GM18520 (cell line): ENCODE results near the gene CEACAM16.
"Not testable (repeated sequence)": the region's sequence is repeated elsewhere in the genome, so short reads cannot be mapped to it uniquely, and the experiment has no call there.

Experiments used
- ATAC-seq: cut with Tn5 transposase; IDR thresholded peaks from one replicate; pipeline ENCODE4 v1.9.1; 2021; ENCODE audit not compliant: unreplicated experiment

The CEACAM16 gene, protein sequence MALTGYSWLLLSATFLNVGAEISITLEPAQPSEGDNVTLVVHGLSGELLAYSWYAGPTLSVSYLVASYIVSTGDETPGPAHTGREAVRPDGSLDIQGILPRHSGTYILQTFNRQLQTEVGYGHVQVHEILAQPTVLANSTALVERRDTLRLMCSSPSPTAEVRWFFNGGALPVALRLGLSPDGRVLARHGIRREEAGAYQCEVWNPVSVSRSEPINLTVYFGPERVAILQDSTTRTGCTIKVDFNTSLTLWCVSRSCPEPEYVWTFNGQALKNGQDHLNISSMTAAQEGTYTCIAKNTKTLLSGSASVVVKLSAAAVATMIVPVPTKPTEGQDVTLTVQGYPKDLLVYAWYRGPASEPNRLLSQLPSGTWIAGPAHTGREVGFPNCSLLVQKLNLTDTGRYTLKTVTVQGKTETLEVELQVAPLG

DNA sequence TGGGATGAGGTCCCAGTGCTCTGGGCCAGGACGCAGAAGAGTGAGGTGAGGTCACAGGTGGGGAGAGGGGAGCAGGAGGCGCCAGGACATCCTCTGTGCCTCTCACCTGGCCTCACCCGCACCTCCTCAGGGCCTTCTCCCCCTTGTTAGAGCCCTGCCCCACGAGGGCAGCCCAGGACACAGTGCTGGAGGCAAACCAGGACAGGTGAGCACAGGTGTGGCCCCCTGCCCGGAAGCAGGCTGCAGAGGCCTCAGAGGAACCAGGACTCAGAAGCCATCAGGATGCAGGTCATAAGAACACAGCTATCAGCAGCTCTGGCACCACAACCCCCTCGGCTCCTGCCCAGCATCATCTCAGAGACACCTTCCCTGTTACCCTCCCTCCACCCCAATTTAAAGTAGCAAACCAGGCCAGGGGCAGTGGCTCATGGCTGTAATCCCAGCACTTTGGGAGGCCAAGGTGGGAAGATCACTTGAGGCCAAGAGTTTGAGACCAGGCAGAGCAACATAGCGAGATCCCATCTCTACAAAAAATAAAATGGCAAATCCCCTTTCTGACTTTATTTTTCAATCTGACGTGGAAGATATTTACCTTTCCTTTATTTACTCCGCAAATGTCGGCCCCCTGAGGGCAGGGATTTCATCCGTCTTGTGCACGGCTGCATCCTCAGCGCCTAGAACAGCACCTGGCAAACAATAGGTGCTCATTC, at the start of gene CEACAM16:
CEACAM16 (plus strand) TSS at position 660 of the 710 bp plus-strand sequence. CDS start 2,306 bp downstream, outside the sequence.
- ATAC-seq = no peak

DNA sequence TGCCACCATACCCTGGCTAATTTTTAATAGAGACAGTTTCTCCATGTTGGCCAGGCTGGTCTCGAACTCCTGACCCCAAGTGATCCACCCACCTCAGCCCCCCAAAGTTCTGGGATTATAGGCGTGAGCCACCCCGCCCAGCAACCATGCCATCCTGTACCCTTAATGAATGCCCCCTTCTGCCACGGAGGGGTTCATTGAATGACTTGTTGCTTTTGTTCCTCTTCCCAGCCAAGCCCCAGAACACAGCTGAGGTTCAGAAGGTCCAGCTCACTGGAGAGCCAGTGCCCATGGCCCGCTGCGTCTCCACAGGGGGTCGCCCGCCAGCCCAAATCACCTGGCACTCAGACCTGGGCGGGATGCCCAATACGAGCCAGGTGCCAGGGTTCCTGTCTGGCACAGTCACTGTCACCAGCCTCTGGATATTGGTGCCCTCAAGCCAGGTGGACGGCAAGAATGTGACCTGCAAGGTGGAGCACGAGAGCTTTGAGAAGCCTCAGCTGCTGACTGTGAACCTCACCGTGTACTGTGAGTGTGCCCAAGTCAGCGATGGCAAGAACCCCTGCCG, 49.3 kb upstream of the CEACAM16 start:
- no peak for ATAC-seq

DNA sequence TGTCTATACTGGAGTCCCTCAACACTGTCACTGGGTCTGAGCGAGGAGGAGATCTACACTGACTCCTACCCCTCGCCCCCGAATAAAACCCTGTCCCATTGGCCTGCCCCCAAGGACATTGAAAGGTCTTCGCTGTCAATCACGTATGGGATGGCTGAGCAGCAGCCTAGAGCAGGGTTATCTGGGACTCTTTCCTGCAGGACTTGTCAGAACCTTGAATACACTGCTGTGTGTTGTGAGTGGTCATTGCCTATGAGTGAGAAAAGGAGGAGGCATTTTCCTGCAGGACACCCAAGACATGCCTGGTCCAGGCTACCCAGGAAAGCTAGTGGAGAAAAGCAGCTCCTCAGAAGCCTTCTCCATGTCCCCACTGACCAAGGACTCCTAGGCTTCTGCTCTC, 45.6 kb upstream of the CEACAM16 start:
- ATAC-seq = no peak

DNA sequence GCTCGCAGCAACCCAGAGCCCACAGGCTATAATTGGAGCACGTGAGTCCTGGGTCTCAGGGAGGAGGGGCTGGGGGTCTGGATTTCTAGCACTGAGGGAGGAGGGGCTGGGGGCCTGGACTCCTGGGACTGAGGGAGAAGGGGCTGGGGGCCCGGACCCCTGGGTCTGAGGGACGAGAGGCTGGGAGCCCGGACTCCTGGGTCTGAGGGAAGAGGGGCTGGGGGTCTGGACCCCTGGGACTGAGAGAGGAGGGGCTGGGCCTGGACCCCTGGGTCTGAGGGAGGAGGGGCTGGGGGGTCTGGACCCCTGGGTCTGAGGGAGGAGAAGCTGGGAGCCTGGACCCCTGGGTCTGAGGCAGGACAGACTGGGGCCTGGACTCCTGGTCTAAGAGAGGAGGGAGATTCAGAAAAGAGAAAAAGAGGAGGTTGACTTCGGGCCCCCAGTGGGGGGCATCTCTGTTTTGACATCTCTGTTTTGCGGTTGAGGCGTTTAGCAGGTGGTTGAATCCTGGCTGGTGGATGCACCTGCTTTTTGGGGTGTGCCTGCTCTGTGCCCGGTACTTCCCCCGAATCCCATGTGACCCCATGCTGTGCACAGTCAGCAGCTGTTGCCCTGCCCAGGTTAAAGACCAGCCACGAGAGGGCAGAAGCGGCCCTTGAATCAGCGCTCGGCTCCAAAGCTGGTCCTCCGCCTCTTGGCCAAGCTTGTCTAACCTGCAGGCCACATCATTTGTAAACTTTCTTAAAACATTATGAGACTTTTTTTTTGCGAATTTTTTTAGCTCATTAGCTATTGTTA, 44.8 kb upstream of the CEACAM16 start:
- peak; percentile 84 for ATAC-seq

DNA sequence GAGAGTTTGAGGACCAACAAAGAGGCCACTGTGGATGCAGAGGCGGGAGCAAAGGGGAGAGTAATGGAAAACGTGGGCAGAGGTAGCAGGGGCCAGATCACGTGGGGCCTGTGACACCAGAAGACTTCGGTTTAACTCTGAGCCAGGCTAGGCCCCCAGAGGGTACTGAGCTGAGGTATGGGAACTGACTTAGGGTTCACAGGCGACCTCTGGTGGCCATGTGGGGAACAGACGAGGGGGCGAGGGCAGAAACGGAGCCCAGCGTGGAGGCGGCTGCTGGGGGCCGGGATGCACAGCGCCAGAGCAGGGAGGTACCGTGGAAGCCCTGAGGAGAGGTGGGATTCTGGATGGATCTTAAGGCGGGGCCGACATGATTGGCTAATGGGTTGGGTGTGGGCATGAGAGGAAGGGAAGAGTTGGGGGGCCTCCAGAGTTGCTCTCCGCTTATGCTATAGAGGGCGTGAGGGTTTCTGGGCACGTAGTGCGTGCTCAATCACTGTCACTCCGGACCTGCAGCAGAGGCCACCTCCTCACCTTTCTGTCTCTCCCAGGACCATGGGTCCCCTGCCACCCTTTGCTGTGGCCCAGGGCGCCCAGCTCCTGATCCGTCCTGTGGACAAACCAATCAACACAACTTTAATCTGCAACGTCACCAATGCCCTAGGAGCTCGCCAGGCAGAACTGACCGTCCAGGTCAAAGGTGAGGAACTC, 41.6 kb upstream of the CEACAM16 start:
- no peak for ATAC-seq

DNA sequence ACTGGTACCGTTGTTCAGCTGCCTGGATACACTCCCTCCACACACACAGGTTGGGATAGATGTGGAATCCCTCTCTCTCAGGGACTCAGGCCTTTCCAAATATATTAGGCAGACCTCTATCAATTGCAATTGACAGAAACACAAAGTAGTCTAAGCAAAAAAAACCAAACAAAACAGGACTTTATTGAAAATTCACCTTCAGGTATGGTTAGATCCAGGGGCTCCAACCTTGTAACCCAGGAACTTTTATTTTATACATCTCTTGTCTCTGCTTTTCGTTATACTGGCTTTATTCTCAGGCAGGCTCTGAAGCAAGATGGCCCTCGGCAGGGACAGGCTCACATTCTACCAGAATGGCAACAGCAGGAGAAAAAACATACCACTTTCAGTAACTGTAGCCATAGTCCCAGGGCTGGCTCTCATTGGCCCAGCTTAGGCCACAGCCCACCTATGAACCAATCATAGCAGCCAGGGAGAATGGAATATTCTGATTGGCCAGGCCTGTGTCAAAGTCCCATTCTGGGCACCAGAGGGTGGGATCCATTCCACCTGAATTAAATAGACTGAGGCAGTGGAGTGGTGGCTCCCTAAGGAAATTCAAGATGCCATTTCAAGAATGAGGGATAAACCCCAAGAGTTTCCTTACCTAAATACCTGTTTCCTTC, 40.8 kb upstream of the CEACAM16 start:
- ATAC-seq = no peak

DNA sequence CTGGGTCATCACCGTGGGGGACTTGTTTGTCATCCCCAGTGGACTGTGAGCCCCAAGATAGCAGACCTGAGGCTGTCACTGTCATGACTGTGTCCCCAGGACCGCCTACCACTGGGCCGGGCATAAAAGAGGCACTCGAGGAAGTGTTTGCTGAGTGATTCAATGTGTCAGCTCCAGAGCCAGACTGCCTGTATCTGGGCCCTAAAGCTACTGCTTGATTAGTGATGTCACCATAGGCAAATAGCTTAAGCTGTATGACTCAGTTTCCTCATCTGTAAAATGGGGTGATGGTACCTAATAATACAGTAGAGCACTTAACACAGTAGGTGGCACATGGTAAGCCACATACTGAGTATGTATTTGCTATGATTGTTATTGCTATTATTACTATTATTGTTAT, 38.9 kb upstream of the CEACAM16 start:
- no peak for ATAC-seq

DNA sequence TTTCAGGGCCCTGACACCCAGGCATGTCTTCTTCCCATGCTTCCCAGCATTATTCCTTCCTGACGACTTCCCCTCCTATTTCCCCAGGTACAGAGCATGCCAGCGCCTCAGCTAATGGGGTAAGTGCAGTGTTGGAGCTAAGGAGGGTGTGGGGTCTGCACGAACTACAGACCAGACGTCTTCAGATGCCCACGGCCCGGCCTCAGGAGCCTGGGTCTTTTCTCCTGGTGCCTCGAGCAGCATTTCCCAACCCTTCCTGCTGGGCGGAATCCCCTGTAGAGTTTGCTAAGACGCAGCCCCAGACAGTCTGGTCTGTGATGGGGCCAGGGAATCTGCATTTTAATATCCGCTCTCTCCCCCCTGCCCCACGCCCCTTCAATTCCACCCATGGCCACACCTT, 37.7 kb upstream of the CEACAM16 start:
- ATAC-seq = no peak

DNA sequence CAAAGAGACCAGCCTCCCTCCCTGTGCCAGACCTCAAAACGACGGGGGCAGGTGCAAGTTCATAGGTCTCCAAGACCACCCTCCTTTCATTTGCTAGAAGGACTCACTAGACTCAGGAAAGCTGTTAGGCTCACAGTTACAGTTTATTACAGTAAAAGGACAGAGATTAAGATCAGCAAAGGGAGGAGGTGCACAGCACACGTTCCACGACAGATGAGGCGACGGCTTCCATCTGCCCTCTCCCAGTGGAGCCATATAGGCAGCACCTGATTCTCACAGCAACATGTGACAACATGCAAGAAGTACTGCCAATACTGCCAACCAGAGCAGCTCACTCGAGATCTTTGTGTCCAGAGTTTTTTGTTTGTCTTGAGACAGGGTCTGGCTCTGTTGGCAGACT, 37.0 kb upstream of the CEACAM16 start:
- no peak for ATAC-seq

DNA sequence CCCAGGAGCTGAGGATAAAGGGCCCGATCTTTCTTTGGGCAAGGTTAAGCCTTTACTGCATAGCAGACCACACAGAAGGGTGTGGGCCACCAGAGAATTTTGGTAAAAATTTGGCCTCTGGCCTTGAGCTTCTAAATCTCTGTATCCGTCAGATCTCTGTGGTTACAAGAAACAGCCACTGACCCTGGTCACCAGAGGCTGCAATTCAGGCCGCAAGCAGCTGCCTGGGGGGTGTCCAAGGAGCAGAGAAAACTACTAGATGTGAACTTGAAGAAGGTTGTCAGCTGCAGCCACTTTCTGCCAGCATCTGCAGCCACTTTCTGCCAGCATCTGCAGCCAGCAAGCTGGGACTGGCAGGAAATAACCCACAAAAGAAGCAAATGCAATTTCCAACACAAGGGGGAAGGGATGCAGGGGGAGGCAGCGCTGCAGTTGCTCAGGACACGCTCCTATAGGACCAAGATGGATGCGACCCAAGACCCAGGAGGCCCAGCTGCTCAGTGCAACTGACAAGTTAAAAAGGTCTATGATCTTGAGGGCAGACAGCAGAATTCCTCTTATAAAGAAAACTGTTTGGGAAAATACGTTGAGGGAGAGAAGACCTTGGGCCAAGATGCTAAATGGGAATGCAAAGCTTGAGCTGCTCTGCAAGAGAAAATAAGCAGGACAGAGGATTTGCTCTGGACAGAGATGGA, 36.1 kb upstream of the CEACAM16 start:
- no peak for ATAC-seq

DNA sequence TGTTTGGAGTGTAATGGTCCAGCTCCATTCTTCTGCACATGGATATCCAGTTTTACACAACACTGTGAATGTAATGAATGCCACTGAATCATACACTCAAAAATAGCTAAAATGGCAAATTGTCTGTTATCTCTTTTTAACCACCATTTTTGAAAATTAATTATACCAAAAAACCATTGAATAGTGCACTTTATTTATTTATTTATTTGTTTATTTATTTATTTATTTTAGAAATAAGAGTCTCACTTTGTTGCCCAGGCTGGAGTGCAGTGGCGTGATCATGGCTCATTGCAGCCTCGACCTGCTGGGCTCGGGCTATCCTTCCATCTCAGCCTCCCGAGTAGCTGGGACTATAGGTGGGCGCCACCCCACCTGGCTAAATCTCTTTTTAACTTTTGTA, 35.0 kb upstream of the CEACAM16 start:
- no peak for ATAC-seq

DNA sequence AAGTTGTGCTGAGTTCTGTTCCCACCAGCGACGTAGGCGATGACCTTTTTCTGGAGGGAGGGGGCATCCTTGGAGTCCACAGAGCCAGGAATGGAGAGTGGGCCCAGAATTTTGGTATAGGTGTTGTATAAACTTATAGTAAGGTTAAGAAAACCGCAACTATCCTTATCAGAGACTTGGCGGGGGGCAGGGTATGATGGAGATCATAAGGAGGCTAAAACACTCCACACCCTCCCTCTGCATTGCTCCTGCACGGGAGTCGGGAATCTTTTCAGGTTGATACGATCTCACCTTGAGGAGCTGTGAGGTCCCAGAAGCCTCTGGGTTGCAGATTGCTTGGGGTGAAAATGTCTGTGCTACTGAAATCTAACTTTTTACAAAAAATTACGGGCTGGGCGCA, 34.0 kb upstream of the CEACAM16 start:
- no peak for ATAC-seq

DNA sequence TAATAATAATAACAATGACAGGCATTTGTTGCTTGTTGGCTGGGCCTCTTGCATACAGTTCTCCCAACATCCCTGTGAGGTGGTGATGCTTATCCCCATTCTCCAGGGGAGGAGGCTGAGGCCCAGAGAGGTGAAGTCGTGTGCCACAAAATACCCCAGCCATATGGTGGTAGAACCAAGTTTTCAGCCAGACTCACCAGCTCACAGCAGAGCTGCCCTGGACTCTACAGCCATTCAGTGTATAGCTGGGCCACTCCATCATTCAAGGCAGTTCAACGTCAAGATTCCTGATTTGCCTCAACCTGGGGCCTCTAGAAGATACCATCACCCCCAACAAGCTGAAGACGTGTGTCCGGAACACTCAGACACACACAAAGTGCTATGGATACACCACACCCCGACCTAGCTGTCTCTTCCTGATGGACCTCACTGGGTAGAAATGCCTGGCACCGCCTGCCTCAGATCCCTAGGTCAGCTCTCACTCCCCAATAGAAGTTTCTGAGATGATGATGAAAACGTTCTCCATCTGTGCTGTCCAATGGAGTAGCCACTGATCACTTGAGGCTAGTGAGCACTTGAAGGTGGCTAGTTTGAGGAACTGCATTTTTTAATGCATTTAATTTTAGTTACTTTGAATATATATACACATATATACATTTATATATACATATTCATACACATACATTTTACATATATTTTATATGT, 31.9 kb upstream of the CEACAM16 start:
- no peak for ATAC-seq

DNA sequence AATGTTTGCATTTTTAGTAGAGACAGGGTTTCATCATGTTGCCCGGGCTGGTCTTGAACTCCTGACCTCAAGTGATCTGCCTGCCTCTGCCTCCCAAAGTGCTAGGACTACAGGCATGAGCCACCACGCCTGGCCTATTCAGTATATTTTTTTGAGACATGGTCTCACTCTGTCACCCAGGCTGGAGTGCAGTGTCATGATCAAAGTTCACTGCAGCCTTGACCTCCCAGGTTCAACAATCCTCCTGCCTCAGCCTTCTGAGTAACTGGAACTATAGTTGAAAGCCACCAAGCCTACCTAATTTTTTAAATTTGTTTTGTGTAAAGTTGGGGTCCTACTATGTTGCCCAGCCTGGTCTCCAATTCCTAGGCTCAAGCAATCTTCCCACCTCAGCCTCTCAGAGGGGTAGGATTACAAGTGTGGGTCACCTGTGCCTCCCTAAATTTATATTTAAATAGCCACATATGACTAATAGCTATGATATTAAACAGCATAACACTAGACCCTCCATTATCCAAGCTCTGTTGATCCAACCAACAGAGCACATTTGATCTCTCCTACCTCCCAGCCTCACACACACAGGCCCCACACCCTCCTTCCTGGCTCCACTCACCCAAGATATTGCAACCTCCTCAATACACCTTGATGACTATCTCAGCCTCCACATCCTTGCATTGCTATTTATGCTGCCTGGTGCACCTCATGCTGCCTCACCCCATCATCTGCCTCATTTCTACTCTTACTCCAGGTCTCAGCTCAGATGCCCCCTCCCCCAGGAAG, 29.8 kb upstream of the CEACAM16 start:
- ATAC-seq = no peak

DNA sequence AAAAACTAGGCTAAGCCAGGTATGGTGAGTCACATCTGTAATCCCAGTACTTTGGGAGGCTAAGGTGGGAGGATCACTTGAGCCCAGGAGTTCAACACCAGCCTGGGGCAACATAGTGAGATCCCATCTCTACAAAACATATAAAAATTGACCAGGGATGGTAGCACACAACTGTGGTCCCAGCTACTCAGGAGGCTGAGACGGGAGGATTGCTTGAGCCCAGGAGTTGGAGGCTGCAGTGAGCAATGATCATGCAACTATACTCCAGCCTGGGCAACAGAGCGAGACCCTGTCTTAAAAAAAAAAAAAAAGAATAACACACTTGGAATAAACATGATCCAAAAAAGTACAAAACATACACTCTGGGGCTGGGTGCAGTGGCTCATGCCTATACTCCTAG, 28.9 kb upstream of the CEACAM16 start:
- not testable (repeated sequence) for ATAC-seq

DNA sequence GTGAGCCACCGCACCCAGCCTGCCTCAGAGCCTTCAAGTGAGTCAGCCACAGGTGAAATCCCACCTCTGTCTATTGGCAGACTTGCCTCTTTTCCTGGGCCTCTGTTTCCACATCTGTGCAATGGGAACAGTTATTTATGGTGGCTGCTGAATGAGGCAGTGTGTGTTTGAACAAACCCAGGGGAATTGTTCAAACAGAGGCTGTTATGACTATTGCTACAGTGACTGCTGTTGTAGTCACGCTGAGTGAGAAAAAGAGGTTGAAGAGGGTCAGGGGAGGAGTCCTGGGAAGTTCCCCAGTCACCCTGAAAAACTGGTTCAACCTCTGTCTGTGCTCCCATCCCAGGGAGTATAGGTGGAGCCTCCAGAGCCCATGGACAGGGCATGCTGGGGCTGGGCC, 27.6 kb upstream of the CEACAM16 start, which contains the start of gene CEACAM19:
CEACAM19 (plus strand) TSS at position 83 of the 400 bp plus-strand sequence. CDS start 450 bp downstream, outside the sequence.
- ATAC-seq = no peak

DNA sequence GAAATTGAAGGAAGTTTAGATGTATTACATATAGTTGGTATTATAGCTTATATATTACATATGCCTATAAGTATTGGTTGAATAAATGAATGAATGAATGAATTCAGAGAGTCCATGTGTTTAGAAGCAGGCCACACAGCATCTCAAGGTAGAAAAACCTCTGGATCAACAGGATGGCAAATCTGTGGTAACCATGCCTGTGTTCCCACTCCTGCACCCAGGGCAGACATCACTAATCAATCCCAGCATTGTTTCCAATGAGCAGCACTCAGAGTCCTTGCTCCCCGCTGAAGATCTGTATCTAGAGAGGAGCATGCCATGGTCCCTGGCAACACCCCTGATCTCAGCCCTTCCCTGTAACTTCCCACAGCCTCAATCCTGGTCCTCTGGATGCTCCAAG, 26.7 kb upstream of the CEACAM16 start:
- ATAC-seq = no peak

DNA sequence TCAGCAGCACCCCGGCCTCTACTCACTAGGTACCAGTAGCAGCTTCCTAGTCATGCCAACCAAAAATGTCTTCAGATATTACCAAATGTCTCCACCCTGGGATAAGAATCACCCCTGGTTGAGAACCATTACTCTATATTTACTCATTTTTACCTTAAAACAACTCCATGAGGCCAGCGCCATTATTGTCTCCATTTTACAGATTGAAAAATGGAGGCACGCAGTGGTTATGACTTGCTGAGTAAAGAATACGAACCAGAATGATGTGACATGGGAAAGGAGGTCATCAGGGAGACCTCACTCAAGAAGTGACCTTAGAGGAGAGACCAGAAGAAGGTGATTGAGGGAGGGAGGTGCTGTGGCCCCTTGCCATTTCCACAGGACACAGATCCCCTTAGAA, 25.4 kb upstream of the CEACAM16 start:
- no peak for ATAC-seq
